ENCODE data around the gene L3MBTL4. TPM values are rescaled to one million over a fixed set of nuclear protein-coding genes. Genes with fewer than 3 reads are reported as not detected.

L3MBTL4 gene
- total RNA-seq, 1 experiment from 2014 or later: not detected

DNA sequence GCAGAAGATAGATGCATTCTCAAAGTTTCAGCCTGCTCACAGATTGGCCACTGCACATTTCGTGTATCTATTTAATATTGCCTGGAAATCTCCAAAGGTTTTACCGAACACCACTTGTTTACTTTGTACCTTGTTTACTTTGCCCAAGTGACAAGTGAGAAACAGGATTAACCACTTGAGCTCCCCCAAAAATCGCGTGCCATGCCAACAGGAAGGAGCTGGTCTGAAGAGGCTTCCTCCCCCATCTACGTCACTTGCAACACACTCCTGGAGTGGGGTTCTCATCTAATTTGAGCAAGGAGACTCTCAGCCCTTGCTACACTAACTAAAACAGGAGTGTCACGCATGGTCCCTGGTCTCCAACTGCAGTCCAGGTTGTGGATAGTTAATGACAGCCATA lies 306.9 kb downstream of the L3MBTL4 start:
- no peak overlapping the region for H3K27ac ChIP-seq (ENCODE audit: low read depth, low read length)
- H3K9ac ChIP-seq (ENCODE audit: low read length): no peak overlapping the region
- no peak overlapping the region for H2AFZ ChIP-seq (ENCODE audit: low read depth, low read length, poor library complexity, severe bottlenecking)
- ChIA-PET RAD21 (ENCODE audit: low non-redundant PET in 1 of 2, low total read pairs in 2 of 2, uncharacterized antibody in 2 of 2, unreplicated experiment in 2 of 2) (no interaction called here), POLR2A (no interaction called here), CTCF (no interaction called here)
- TF ChIP-seq POLR2AphosphoS5 (IDR thresholded peaks at IDR 0.05; ENCODE audit: low read depth, low read length) (no peak), RAD21 (IDR thresholded peaks at IDR 0.05; ENCODE audit: low read depth) (no peak), YY1 (IDR thresholded peaks at IDR 0.05; ENCODE audit: extremely low read depth, insufficient replicate concordance, low read depth, low read length) (no peak), ELF1 (IDR thresholded peaks at IDR 0.05; ENCODE audit: borderline replicate concordance, low read depth) (no peak), SIN3A (IDR thresholded peaks at IDR 0.05; ENCODE audit: low read depth) (no peak), FOSL1 (IDR thresholded peaks at IDR 0.05; ENCODE audit: low read depth) (no peak), TCF7L2 (IDR thresholded peaks at IDR 0.05; ENCODE audit: borderline replicate concordance, extremely low read depth, insufficient read depth, insufficient read length) (no peak), EZH2phosphoT487 (IDR thresholded peaks at IDR 0.05; ENCODE audit: borderline replicate concordance) (no peak), EZH2 (IDR thresholded peaks at IDR 0.05) (no peak), POLR2A (IDR thresholded peaks at IDR 0.05; ENCODE audit: borderline replicate concordance, extremely low read depth, insufficient read depth, insufficient read length) (no peak), CBX3 (IDR thresholded peaks at IDR 0.05; ENCODE audit: low read depth) (no peak), CEBPB (IDR thresholded peaks at IDR 0.05; ENCODE audit: low read depth) (no peak), JUND (IDR thresholded peaks at IDR 0.05) (no peak), ZNF274 (IDR thresholded peaks at IDR 0.05; ENCODE audit: low read depth, low read length) (no peak), SP1 (IDR thresholded peaks at IDR 0.05; ENCODE audit: low read depth) (no peak), EGR1 (IDR thresholded peaks at IDR 0.05; ENCODE audit: low read depth) (no peak)
- TF ChIP-seq, protein P1, sequence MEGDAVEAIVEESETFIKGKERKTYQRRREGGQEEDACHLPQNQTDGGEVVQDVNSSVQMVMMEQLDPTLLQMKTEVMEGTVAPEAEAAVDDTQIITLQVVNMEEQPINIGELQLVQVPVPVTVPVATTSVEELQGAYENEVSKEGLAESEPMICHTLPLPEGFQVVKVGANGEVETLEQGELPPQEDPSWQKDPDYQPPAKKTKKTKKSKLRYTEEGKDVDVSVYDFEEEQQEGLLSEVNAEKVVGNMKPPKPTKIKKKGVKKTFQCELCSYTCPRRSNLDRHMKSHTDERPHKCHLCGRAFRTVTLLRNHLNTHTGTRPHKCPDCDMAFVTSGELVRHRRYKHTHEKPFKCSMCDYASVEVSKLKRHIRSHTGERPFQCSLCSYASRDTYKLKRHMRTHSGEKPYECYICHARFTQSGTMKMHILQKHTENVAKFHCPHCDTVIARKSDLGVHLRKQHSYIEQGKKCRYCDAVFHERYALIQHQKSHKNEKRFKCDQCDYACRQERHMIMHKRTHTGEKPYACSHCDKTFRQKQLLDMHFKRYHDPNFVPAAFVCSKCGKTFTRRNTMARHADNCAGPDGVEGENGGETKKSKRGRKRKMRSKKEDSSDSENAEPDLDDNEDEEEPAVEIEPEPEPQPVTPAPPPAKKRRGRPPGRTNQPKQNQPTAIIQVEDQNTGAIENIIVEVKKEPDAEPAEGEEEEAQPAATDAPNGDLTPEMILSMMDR (IDR thresholded peaks at IDR 0.05 in 2 of 3, conservative IDR thresholded peaks at IDR 0.05 in 1 of 3; ENCODE audit: borderline replicate concordance in 1 of 3, insufficient read depth in 1 of 3, low read depth in 2 of 3, low read length in 2 of 3): no peak
- TF ChIP-seq, protein P2, sequence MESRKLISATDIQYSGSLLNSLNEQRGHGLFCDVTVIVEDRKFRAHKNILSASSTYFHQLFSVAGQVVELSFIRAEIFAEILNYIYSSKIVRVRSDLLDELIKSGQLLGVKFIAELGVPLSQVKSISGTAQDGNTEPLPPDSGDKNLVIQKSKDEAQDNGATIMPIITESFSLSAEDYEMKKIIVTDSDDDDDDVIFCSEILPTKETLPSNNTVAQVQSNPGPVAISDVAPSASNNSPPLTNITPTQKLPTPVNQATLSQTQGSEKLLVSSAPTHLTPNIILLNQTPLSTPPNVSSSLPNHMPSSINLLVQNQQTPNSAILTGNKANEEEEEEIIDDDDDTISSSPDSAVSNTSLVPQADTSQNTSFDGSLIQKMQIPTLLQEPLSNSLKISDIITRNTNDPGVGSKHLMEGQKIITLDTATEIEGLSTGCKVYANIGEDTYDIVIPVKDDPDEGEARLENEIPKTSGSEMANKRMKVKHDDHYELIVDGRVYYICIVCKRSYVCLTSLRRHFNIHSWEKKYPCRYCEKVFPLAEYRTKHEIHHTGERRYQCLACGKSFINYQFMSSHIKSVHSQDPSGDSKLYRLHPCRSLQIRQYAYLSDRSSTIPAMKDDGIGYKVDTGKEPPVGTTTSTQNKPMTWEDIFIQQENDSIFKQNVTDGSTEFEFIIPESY (IDR thresholded peaks at IDR 0.05; ENCODE audit: extremely low read depth, insufficient replicate concordance, low read length): no peak
- TF ChIP-seq, protein P3, sequence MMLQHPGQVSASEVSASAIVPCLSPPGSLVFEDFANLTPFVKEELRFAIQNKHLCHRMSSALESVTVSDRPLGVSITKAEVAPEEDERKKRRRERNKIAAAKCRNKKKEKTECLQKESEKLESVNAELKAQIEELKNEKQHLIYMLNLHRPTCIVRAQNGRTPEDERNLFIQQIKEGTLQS (IDR thresholded peaks at IDR 0.05): no peak
- no peaks in the 10 kb centered on the region for H3K36me3 ChIP-seq (ENCODE audit: control insufficient read depth in 1 of 2, insufficient read depth in 2 of 2, low read length in 2 of 2)
- intact Hi-C loops (cut with micrococcal nuclease): no loop called here
- no peaks in the 10 kb centered on the region for H3K4me1 ChIP-seq (ENCODE audit: control insufficient read depth in 1 of 2, insufficient read depth in 2 of 2, low read length in 2 of 2)
- no peaks in the 10 kb centered on the region for H3K27me3 ChIP-seq (ENCODE audit: insufficient read depth, low read length)
- no peak overlapping the region for H3K4me2 ChIP-seq (ENCODE audit: low read length)
- ATAC-seq (no peak), DNase-seq (ENCODE audit: low read depth, low spot score) (no peak)
- no peaks in the 10 kb centered on the region for H3K9me2 ChIP-seq (ENCODE audit: insufficient read depth)
- peaks cover 4 to 25% of the 10 kb centered on the region in 2 experiments; a peak in 2 of 4 replicates for H3K9me3 ChIP-seq (ENCODE audit: control insufficient read depth in 1 of 2, insufficient read depth in 1 of 2, low read depth in 1 of 2, low read length in 2 of 2)
- no TSS peak for BruUV-seq (replicated peaks)
- no peaks in the 10 kb centered on the region for H4K20me1 ChIP-seq (ENCODE audit: insufficient read depth)
- no peak overlapping the region for H3K4me3 ChIP-seq (replicated peaks in 1 of 2; ENCODE audit: low read depth in 1 of 2, low read length in 2 of 2)
- no peaks in the 10 kb centered on the region for H3K79me2 ChIP-seq (ENCODE audit: insufficient read depth, low read length)
